Lung (tissue), 12 donors: ENCODE data around the gene CCN6. TPM values are rescaled to one million over a fixed set of nuclear protein-coding genes. Genes with fewer than 3 reads are reported as not detected.

Experiments
- ATAC-seq: fragments of 200-7000 bp; cut with Tn5 transposase; one replicate; pipeline ENCODE4 v1.9.1; 2020; ENCODE audit warnings: moderate number of reproducible peaks; ENCODE audit not compliant: insufficient read depth, low FRiP score
- DNase-seq, 3 donors: peaks; one replicate each; pipeline ENCODE4 v3.0.0-alpha.2; 2013 to 2017
- H3K27ac ChIP-seq, 2 donors: one replicate each; pipeline ENCODE4 v1.5.1; 2013; ENCODE audit warnings: mild to moderate bottlenecking in 2 of 2, moderate library complexity in 2 of 2, control low read depth in 1 of 2, inconsistent platforms in 1 of 2, low read depth in 1 of 2, low read length in 1 of 2
- H3K27me3 ChIP-seq, 3 donors: one replicate each; pipeline ENCODE4 v1.5.1; 2013; ENCODE audit warnings: low read length in 2 of 3; ENCODE audit not compliant: control insufficient read depth in 3 of 3, insufficient read depth in 3 of 3
- H3K36me3 ChIP-seq, 4 donors: one replicate each; pipeline ENCODE4 v1.5.1; 2013; ENCODE audit warnings: low read length in 4 of 4, mild to moderate bottlenecking in 1 of 4, moderate library complexity in 1 of 4; ENCODE audit not compliant: control insufficient read depth in 4 of 4, insufficient read depth in 4 of 4
- H3K4me1 ChIP-seq, 5 donors: one replicate each; pipeline ENCODE4 v1.5.1; 2013; ENCODE audit warnings: low read length in 5 of 5, mild to moderate bottlenecking in 2 of 5, moderate library complexity in 1 of 5; ENCODE audit not compliant: control insufficient read depth in 5 of 5, insufficient read depth in 5 of 5
- H3K4me3 ChIP-seq: one replicate; pipeline ENCODE4 v1.5.1; 2013; ENCODE audit warnings: mild to moderate bottlenecking, control low read depth, moderate library complexity
- H3K9ac ChIP-seq, 2 donors: one replicate each; pipeline ENCODE4 v1.5.1; 2013; ENCODE audit warnings: low read length in 2 of 2, control low read depth in 1 of 2; ENCODE audit not compliant: insufficient read depth in 1 of 2
- H3K9me3 ChIP-seq, 4 donors: one replicate each; pipeline ENCODE4 v1.5.1; 2013; ENCODE audit warnings: low read length in 3 of 4, mild to moderate bottlenecking in 1 of 4, moderate library complexity in 1 of 4; ENCODE audit not compliant: control insufficient read depth in 4 of 4, insufficient read depth in 3 of 4
- CTCF ChIP-seq: IDR thresholded peaks from 2 replicates; pipeline ENCODE4 v1.5.1; 2012; ENCODE audit warnings: mild to moderate bottlenecking; ENCODE audit errors: control extremely low read depth, extremely low read depth
- WGBS, 2 donors: extraction: QIAGEN DNeasy Blood & Tissue Kit; methylation state at CpG; one replicate each; pipeline ENCODE4 v1.1.7; 2013; 5-methylcytosine and 5-hydroxymethylcytosine counted together
- polyA plus RNA-seq, 2 donors: library from polyadenylated mRNA; stranded (reverse); fragments of 200-250 nt; gene quantifications; one replicate each; pipeline ENCODE4 v1.2.1, GENCODE V29; 2013
- total RNA-seq, 2 donors: library from RNA; depleted of rRNA in 1 of 2; stranded (reverse); fragments of >200 nt in 1 of 2; gene quantifications; one replicate each; pipeline ENCODE4 v1.2.1, GENCODE V29; 2014 to 2021
- donor health status: control.
- donor health status: control.
- donor health status: Bipolar disorder and iron deficiency.
- donor health status: healthy.
- donor health status: DM: yes; HTN: yes; CAD: no.

Gene CCN6
- total and polyA plus RNA-seq, 4 donors = not detected

DNA sequence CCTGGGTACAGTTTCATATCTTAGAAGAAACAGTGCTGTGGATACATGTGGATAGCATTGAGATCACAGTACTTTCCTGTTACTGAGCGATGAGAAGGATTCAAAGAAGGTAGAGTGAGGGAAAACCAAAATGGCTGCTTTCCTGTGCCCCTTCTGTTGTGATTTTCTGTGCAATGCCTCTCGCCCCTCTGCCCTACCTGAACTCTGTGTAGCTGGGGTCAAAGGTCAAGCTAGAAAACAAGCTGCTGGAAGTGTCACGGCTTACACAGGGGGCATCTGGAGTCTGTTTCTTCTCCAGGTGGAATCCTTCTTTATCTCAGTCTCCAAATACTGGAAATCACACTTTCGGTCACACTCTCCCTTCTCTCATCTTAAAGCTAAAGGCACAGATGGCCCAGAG is 27.0 kb upstream of the CCN6 start:
- Histone ChIP-seq H3K9ac (no peak overlapping the region), H3K9me3 (peaks cover 0 to 2% (median under 1%) of the 10 kb centered on the region in 4 donors), H3K4me1 (no peaks in the 10 kb centered on the region), H3K4me3 (no peak overlapping the region), H3K27me3 (no peaks in the 10 kb centered on the region), H3K27ac (no peak overlapping the region), H3K36me3 (no peaks in the 10 kb centered on the region)
- ATAC-seq = no peak
- peak in 1 of 3 donors; percentile 12 for DNase-seq
- 95 to 97% methylated on average over 4 of the region's 4 CpGs for WGBS, 2 donors
- no peak for TF ChIP-seq CTCF

- Histone ChIP-seq H3K9me3 (peaks cover 0 to 2% (median under 1%) of the 10 kb centered on the region in 4 donors), H3K27ac (no peak overlapping the region), H3K4me3 (no peak overlapping the region), H3K36me3 (no peaks in the 10 kb centered on the region), H3K27me3 (no peaks in the 10 kb centered on the region), H3K4me1 (no peaks in the 10 kb centered on the region), H3K9ac (no peak overlapping the region)
- ATAC-seq (no peak), DNase-seq (peak in 1 of 3 donors; percentile 38)
- no peak for TF ChIP-seq CTCF
- 58 to 68% methylated on average over 3 of the region's 3 CpGs for WGBS, 2 donors
Observed at GRCh38 chr6:112027942-112028674, 25.8 kb upstream of the CCN6 start.

- peak; percentile 51 for TF ChIP-seq CTCF
- Histone ChIP-seq H3K27me3 (no peaks in the 10 kb centered on the region), H3K4me3 (no peak overlapping the region), H3K27ac (no peak overlapping the region), H3K9ac (no peak overlapping the region), H3K9me3 (no peaks in the 10 kb centered on the region), H3K36me3 (no peaks in the 10 kb centered on the region), H3K4me1 (peaks cover 0 to 2% (median 0%) of the 10 kb centered on the region in 5 donors)
- ATAC-seq = no peak
- 81% methylated on average over 15 of the region's 15 CpGs for WGBS, 2 donors
- peak; percentile 64 to 72 (median 66) for DNase-seq
Observed at GRCh38 chr6:112029045-112029822, 24.7 kb upstream of the CCN6 start.
